ENCODE data around the gene STAG3. TPM values are rescaled to one million over a fixed set of nuclear protein-coding genes. Genes with fewer than 3 reads are reported as not detected.
"Not testable (repeated sequence)": the region's sequence is repeated elsewhere in the genome, so short reads cannot be mapped to it uniquely, and the experiment has no call there.

STAG3 gene
- total and polyA plus RNA-seq, 2 of the 8 experiments (the other 6 are each of a cell fraction or from before 2014, with no cell fraction given): 1.3 to 3.3 TPM

- H3K4ac ChIP-seq (replicated peaks; ENCODE audit: insufficient read length, low read depth, low read length); H3K79me1 ChIP-seq (ENCODE audit: low read depth, low read length); H3K14ac ChIP-seq (ENCODE audit: insufficient read length); H4K5ac ChIP-seq (ENCODE audit: insufficient read length, low read depth, low read length); H3K56ac ChIP-seq (replicated peaks; ENCODE audit: insufficient read length, low read depth, low read length); H3K4me2 ChIP-seq (ENCODE audit: insufficient read depth in 1 of 2, low read depth in 2 of 2, low read length in 2 of 2); H4K91ac ChIP-seq (replicated peaks; ENCODE audit: insufficient read length, low read length); H2BK15ac ChIP-seq (ENCODE audit: low read length); H2AK5ac ChIP-seq (ENCODE audit: low read depth, low read length); H3K4me1 ChIP-seq (replicated peaks in 1 of 4; ENCODE audit: control insufficient read depth in 3 of 4, insufficient read depth in 4 of 4, low read length in 3 of 4); H2BK12ac ChIP-seq (ENCODE audit: low read depth, low read length); H2AFZ ChIP-seq (ENCODE audit: low read length); H3K79me2 ChIP-seq (ENCODE audit: control insufficient read depth in 1 of 2, insufficient read depth in 2 of 2, low read length in 2 of 2); H3K36me3 ChIP-seq (ENCODE audit: control insufficient read depth in 2 of 4, insufficient read depth in 4 of 4, low read length in 3 of 4); H3K27ac ChIP-seq (ENCODE audit: low read depth, low read length); H2BK120ac ChIP-seq (replicated peaks; ENCODE audit: low read depth, low read length); H3K4me3 ChIP-seq (ENCODE audit: extremely low read depth in 1 of 4, insufficient read depth in 2 of 4, low read depth in 3 of 4, low read length in 4 of 4); H3K18ac ChIP-seq (ENCODE audit: extremely low read depth, low read length); H3K9me3 ChIP-seq (ENCODE audit: insufficient read depth in 2 of 2, low read depth in 1 of 2, low read length in 1 of 2); H3K23me2 ChIP-seq (ENCODE audit: low read depth, low read length); DNase-seq (ENCODE audit: low read depth in 1 of 2, low spot score in 2 of 2); H3K9ac ChIP-seq (replicated peaks in 1 of 4; ENCODE audit: extremely low read depth in 1 of 4, low read depth in 3 of 4, low read length in 3 of 4); H2BK5ac ChIP-seq (ENCODE audit: low read depth, low read length); FAIRE-seq; H4K8ac ChIP-seq (ENCODE audit: extremely low read depth, insufficient read depth, low read length); H3K23ac ChIP-seq (ENCODE audit: insufficient read length); H4K20me1 ChIP-seq (replicated peaks in 1 of 2; ENCODE audit: control insufficient read depth in 1 of 2, insufficient read depth in 2 of 2, low read length in 2 of 2); H2BK20ac ChIP-seq (ENCODE audit: low read length): not testable (repeated sequence)
- TF ChIP-seq, protein P1, sequence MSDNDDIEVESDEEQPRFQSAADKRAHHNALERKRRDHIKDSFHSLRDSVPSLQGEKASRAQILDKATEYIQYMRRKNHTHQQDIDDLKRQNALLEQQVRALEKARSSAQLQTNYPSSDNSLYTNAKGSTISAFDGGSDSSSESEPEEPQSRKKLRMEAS (IDR thresholded peaks at IDR 0.05): peak; percentile 35; the same call in 1 of the 2 replicates
- WGBS, 2 experiments (ENCODE audit: extremely low coverage in 1 of 2, insufficient coverage in 1 of 2, insufficient read length in 1 of 2, insufficient replicate concordance in 2 of 2, low coverage in 1 of 2, low lambda C conversion rate in 2 of 2, missing lambda C conversion rate in 1 of 2): 80% methylated on average over 5 of the region's 5 CpGs; no CpG with 5 or more reads in 1 of the 2 experiments
- peaks cover 0 to 11% (median 6%) of the 10 kb centered on the region in 4 experiments; a peak in 5 of 7 replicates for H3K27me3 ChIP-seq (replicated peaks in 1 of 4; ENCODE audit: control insufficient read depth in 3 of 4, extremely low read depth in 1 of 4, insufficient read depth in 3 of 4, low read length in 3 of 4)
- ChIA-PET POLR2A (ENCODE audit: partially characterized antibody) (interaction anchor here (1.3 to 2.4 kb wide), 4 partner anchors 10 to 82 kb away, joined by 3 to 7 read pairs (median 4); no protein-coding TSS in a partner anchor), CTCF (ENCODE audit: partially characterized antibody) (interaction anchor here (0.6 to 6.7 kb wide), 3 partner anchors 12 to 86 kb away, joined by 3 to 104 read pairs (median 4); no protein-coding TSS in a partner anchor)
These were observed 36.6 kb downstream of the STAG3 start for GRCh38 chr7:100214356-100214755.

All from H1 (cell line).